Transverse colon (tissue), 4 donors: ENCODE results near the gene TLE5.

ENCODE experiments used
- POLR2A ChIP-seq: fragments of 450-650 bp; IDR thresholded peaks from one replicate; pipeline ENCODE4 v1.6.1; 2016; ENCODE audit warnings: antibody characterized with exemption, mild to moderate bottlenecking, moderate library complexity
- POLR2AphosphoS5 ChIP-seq, 3 donors: sonication (generic); formaldehyde crosslinking; IDR thresholded peaks; one replicate each; pipeline ENCODE4 v1.6.1; 2016; ENCODE audit warnings: antibody characterized with exemption in 3 of 3
- TF ChIP-seq, protein P1 (sequence below), 5 experiments: fragments of 200-600 bp in 3 of 5; fragments of 450-650 bp in 2 of 5; sonication (generic) in 3 of 5; IDR thresholded peaks; 1 replicate in 2 of 5; 2 replicates in 3 of 5; pipeline ENCODE4 v1.5.1; 2016 to 2017; ENCODE audit warnings: antibody characterized with exemption in 5 of 5, inconsistent platforms in 3 of 5, mild to moderate bottlenecking in 2 of 5, moderate library complexity in 1 of 5

- no peak for TF ChIP-seq POLR2AphosphoS5 (IDR thresholded peaks at IDR 0.05)
- TF ChIP-seq, protein P1, sequence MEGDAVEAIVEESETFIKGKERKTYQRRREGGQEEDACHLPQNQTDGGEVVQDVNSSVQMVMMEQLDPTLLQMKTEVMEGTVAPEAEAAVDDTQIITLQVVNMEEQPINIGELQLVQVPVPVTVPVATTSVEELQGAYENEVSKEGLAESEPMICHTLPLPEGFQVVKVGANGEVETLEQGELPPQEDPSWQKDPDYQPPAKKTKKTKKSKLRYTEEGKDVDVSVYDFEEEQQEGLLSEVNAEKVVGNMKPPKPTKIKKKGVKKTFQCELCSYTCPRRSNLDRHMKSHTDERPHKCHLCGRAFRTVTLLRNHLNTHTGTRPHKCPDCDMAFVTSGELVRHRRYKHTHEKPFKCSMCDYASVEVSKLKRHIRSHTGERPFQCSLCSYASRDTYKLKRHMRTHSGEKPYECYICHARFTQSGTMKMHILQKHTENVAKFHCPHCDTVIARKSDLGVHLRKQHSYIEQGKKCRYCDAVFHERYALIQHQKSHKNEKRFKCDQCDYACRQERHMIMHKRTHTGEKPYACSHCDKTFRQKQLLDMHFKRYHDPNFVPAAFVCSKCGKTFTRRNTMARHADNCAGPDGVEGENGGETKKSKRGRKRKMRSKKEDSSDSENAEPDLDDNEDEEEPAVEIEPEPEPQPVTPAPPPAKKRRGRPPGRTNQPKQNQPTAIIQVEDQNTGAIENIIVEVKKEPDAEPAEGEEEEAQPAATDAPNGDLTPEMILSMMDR (IDR thresholded peaks at IDR 0.05) = no peak
- no peak for TF ChIP-seq POLR2A
These were observed 24.1 kb downstream of the TLE5 start for GRCh38 chr19:3038214-3038613.
